ENCODE measurements around the gene PAPSS1. TPM values are rescaled to one million over a fixed set of nuclear protein-coding genes. Genes with fewer than 3 reads are reported as not detected.

Gene PAPSS1
- total and polyA plus RNA-seq, 10 of the 15 experiments (the other 5 are each of a cell fraction or from before 2014, with no cell fraction given): 22.6 to 73.0 (median 30.6) TPM

DNA sequence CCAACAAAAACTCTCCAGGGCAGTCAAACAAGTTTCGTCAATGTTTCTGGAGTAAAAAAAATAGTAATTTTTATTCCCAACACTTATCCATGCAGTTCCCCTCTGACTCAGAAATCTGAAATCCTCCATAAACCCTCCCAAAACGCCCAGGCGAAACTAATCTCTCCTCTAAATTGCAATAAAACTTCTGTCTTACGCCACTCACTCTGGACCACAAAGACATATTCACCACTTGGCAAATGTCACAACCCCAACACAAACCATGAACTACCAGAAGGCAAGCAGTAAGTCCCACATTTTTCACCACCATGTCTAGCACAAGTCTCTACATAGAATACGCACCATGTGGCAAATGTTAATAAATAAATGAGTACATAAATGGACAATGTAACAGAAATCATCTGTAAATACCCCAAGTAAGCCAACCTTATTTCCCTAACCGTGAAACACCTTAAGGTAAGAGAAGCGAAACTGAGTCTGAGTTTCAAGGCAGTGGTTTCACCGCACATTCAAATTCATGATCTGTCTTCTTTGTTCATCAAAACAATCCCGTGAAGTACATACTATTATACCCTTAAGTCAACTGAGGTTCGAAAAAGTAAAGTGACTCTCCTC, 1.6 kb downstream of the PAPSS1 start:
- peak overlapping the region; percentile 77 for H3K4me2 ChIP-seq (ENCODE audit: control insufficient read depth, insufficient read depth)
- TF ChIP-seq EP300 (IDR thresholded peaks at IDR 0.05; ENCODE audit: borderline replicate concordance in 1 of 2, control insufficient read depth in 1 of 2, low read depth in 2 of 2, low read length in 2 of 2) (0 out of 4 replicates have a peak, but pooled peaks of 1 of the 2 experiments have one; percentile 27), BHLHE40 (IDR thresholded peaks at IDR 0.05; ENCODE audit: borderline replicate concordance in 1 of 2, low read depth in 2 of 2, low read length in 1 of 2) (peak in 1 of 2 experiments; percentile 5; a peak in 1 of 4 replicates), BMI1 (IDR thresholded peaks at IDR 0.05; ENCODE audit: borderline replicate concordance) (0 out of 2 replicates have a peak, but pooled peaks have one; percentile 10), DPF2 (IDR thresholded peaks at IDR 0.05) (0 out of 2 replicates have a peak, but pooled peaks have one; percentile 27), MXI1 (IDR thresholded peaks at IDR 0.05; ENCODE audit: low read depth, low read length) (peak; percentile 47; the same call in 1 of the 2 replicates), RUNX3 (IDR thresholded peaks at IDR 0.05; ENCODE audit: low read length) (peak; percentile 86), MTA2 (IDR thresholded peaks at IDR 0.05; ENCODE audit: low read depth) (peak; percentile 32; the same call in 1 of the 2 replicates), TAF1 (IDR thresholded peaks at IDR 0.05; ENCODE audit: borderline replicate concordance, low read depth, low read length) (no peak), NR2C1 (IDR thresholded peaks at IDR 0.05) (0 out of 2 replicates have a peak, but pooled peaks have one; percentile 2), MEF2A (IDR thresholded peaks at IDR 0.05; ENCODE audit: insufficient read depth, low read depth, low read length) (no peak), IRF4 (IDR thresholded peaks at IDR 0.05; ENCODE audit: low read depth, low read length) (0 out of 2 replicates have a peak, but pooled peaks have one; percentile 12), CREM (IDR thresholded peaks at IDR 0.05; ENCODE audit: low read depth) (no peak), CBX3 (IDR thresholded peaks at IDR 0.05; ENCODE audit: borderline replicate concordance, low read depth) (no peak), HDGF (IDR thresholded peaks at IDR 0.05) (0 out of 2 replicates have a peak, but pooled peaks have one; percentile 24), ZNF217 (IDR thresholded peaks at IDR 0.05) (peak; percentile 54; the same call in 1 of the 2 replicates), FOXM1 (IDR thresholded peaks at IDR 0.05; ENCODE audit: low read depth, low read length) (no peak), NFIC (IDR thresholded peaks at IDR 0.05; ENCODE audit: low read depth, low read length) (peak; percentile 42), IKZF2 (IDR thresholded peaks at IDR 0.05) (peak in 1 of 2 experiments; percentile 32; a peak in 2 of 4 replicates)
- TF ChIP-seq, protein P1, sequence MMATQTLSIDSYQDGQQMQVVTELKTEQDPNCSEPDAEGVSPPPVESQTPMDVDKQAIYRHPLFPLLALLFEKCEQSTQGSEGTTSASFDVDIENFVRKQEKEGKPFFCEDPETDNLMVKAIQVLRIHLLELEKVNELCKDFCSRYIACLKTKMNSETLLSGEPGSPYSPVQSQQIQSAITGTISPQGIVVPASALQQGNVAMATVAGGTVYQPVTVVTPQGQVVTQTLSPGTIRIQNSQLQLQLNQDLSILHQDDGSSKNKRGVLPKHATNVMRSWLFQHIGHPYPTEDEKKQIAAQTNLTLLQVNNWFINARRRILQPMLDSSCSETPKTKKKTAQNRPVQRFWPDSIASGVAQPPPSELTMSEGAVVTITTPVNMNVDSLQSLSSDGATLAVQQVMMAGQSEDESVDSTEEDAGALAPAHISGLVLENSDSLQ (IDR thresholded peaks at IDR 0.05): peak; percentile 26; the same call in 1 of the 2 replicates
- TF ChIP-seq, protein P2, sequence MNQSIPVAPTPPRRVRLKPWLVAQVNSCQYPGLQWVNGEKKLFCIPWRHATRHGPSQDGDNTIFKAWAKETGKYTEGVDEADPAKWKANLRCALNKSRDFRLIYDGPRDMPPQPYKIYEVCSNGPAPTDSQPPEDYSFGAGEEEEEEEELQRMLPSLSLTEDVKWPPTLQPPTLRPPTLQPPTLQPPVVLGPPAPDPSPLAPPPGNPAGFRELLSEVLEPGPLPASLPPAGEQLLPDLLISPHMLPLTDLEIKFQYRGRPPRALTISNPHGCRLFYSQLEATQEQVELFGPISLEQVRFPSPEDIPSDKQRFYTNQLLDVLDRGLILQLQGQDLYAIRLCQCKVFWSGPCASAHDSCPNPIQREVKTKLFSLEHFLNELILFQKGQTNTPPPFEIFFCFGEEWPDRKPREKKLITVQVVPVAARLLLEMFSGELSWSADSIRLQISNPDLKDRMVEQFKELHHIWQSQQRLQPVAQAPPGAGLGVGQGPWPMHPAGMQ (IDR thresholded peaks at IDR 0.05; ENCODE audit: borderline replicate concordance): no peak
- FAIRE-seq: peak; percentile 13
- H3K4me3 ChIP-seq: peak overlapping the region; percentile 87; the same call in 1 of the 2 replicates
- peak; percentile 50 for DNase-seq (ENCODE audit: low read depth, low spot score)
- ChIA-PET CTCF (no interaction called here), POLR2A (interaction anchor here (0.6 kb wide), 1 partner anchor 542 kb away, joined by 3 read pairs; no protein-coding TSS in a partner anchor), RAD21 (ENCODE audit: unreplicated experiment) (no interaction called here), SMC1A (ENCODE audit: uncharacterized antibody, unreplicated experiment) (interaction anchor here (0.8 to 1.6 kb wide), 2 partner anchors 10 to 19 kb away, joined by 3 to 7 read pairs; no protein-coding TSS in a partner anchor)
- H3K27me3 ChIP-seq (replicated peaks in 1 of 2; ENCODE audit: control insufficient read depth in 2 of 2, insufficient read depth in 2 of 2, low read length in 1 of 2): no peaks in the 10 kb centered on the region
- H3K36me3 ChIP-seq (ENCODE audit: control insufficient read depth in 2 of 2, insufficient read depth in 2 of 2, low read length in 1 of 2): no peaks in the 10 kb centered on the region
- H3K79me2 ChIP-seq (ENCODE audit: control insufficient read depth, insufficient read depth, low read length): peaks cover 9% of the 10 kb centered on the region
- H4K20me1 ChIP-seq (ENCODE audit: control insufficient read depth, insufficient read depth): no peaks in the 10 kb centered on the region
- H3K27ac ChIP-seq (ENCODE audit: control insufficient read depth, insufficient read depth): peak overlapping the region; percentile 33
- BruUV-seq (replicated peaks): TSS peak; percentile 54
- ATAC-seq: peak; percentile 33
- H3K4me1 ChIP-seq (ENCODE audit: control insufficient read depth, insufficient read depth, low read length): 0 out of 2 replicates have a peak, but pooled peaks cover 3% of the 10 kb centered on the region
- H3K9ac ChIP-seq (ENCODE audit: control insufficient read depth, insufficient read depth, low read length): no peak overlapping the region
- intact Hi-C loops (cut with micrococcal nuclease; ENCODE audit: unreplicated experiment): loop anchor here (5.0 kb wide), 1 partner anchor 274 kb away; no protein-coding TSS in a partner anchor
- H2AFZ ChIP-seq (ENCODE audit: control insufficient read depth, low read depth, low read length): no peak overlapping the region
- in situ Hi-C loops (cut with MboI): loop anchor here (25.0 kb wide), 1 partner anchor 444 kb away; the partner anchor contains the start of gene LEF1
- 35% methylated on average over 10 of the region's 10 CpGs for WGBS (ENCODE audit: insufficient coverage, insufficient replicate concordance, low lambda C conversion rate, missing lambda C conversion rate)
- no peaks in the 10 kb centered on the region for H3K9me3 ChIP-seq (replicated peaks; ENCODE audit: control insufficient read depth, insufficient read depth, low read length)
